GM23338 (cell line): ENCODE measurements around the gene TCERG1L. TPM values are rescaled to one million over a fixed set of nuclear protein-coding genes. Genes with fewer than 3 reads are reported as not detected.

Experiments used
- ATAC-seq: fragments of 200-7000 bp; cut with Tn5 transposase; 3 replicates; pipeline ENCODE4 v1.9.1; 2020
- DNase-seq: peaks from one replicate; pipeline ENCODE4 v3.0.0-alpha.2; 2015; ENCODE audit warnings: low spot score
- H2AFZ ChIP-seq: fragments of 200-600 bp; sonication (generic); 2 replicates; pipeline ENCODE4 v1.8.0; 2016; ENCODE audit warnings: antibody characterized with exemption, mild to moderate bottlenecking, moderate library complexity
- H3F3A ChIP-seq: fragments of 200-600 bp; sonication (generic); replicated peaks from 2 replicates; pipeline ENCODE4 v1.8.0; 2017; ENCODE audit warnings: antibody characterized with exemption, mixed run types, low read depth
- H3K27ac ChIP-seq: fragments of 200-600 bp; sonication (generic); 2 replicates; pipeline ENCODE4 v1.6.1; 2016; ENCODE audit warnings: low read depth
- H3K27me3 ChIP-seq: fragments of 200-600 bp; sonication (generic); 2 replicates; pipeline ENCODE4 v1.8.0; 2016; ENCODE audit warnings: mild to moderate bottlenecking, mixed run types, moderate library complexity; ENCODE audit not compliant: insufficient read depth
- H3K36me3 ChIP-seq: fragments of 200-600 bp; sonication (generic); 2 replicates; pipeline ENCODE4 v1.8.0; 2016; ENCODE audit warnings: mild to moderate bottlenecking; ENCODE audit not compliant: insufficient read depth
- H3K4me1 ChIP-seq: fragments of 200-600 bp; sonication (generic); 2 replicates; pipeline ENCODE4 v1.8.0; 2016; ENCODE audit warnings: mild to moderate bottlenecking, moderate library complexity; ENCODE audit not compliant: insufficient read depth
- H3K4me2 ChIP-seq: fragments of 200-600 bp; sonication (generic); 2 replicates; pipeline ENCODE4 v1.7.1; 2017; ENCODE audit warnings: mixed run types
- H3K4me3 ChIP-seq: fragments of 200-600 bp; sonication (generic); 2 replicates; pipeline ENCODE4 v1.6.1; 2016; ENCODE audit warnings: mixed run types
- H3K79me2 ChIP-seq: fragments of 200-600 bp; sonication (generic); replicated peaks from 2 replicates; pipeline ENCODE4 v1.8.0; 2017; ENCODE audit warnings: mild to moderate bottlenecking; ENCODE audit not compliant: insufficient read depth
- H3K9me2 ChIP-seq: fragments of 200-600 bp; sonication (generic); 2 replicates; pipeline ENCODE4 v1.8.0; 2017; ENCODE audit not compliant: insufficient read depth
- H4K20me1 ChIP-seq: fragments of 200-600 bp; sonication (generic); replicated peaks from 2 replicates; pipeline ENCODE4 v1.8.0; 2017; ENCODE audit warnings: mild to moderate bottlenecking; ENCODE audit not compliant: insufficient read depth
- H3K27ac Mint-ChIP-seq: 2 replicates; pipeline ENCODE4 v1.8.0; 2020; ENCODE audit warnings: inconsistent platforms, mild to moderate bottlenecking, moderate library complexity, mixed read lengths
- H3K27me3 Mint-ChIP-seq: 3 replicates; pipeline ENCODE4 v1.8.0; 2022; ENCODE audit warnings: low read depth, mild to moderate bottlenecking, moderate library complexity, mixed read lengths, inconsistent platforms; ENCODE audit not compliant: insufficient read depth, poor library complexity
- H3K36me3 Mint-ChIP-seq: 3 replicates; pipeline ENCODE4 v1.8.0; 2021; ENCODE audit warnings: low read depth, mild to moderate bottlenecking, inconsistent platforms, moderate library complexity, mixed read lengths
- H3K4me1 Mint-ChIP-seq: 3 replicates; pipeline ENCODE4 v1.8.0; 2020; ENCODE audit warnings: mild to moderate bottlenecking, inconsistent platforms, mixed read lengths
- H3K4me3 Mint-ChIP-seq: 3 replicates; pipeline ENCODE4 v1.8.0; 2021; ENCODE audit warnings: moderate library complexity, mild to moderate bottlenecking, inconsistent platforms, mixed read lengths
- H3K9me3 Mint-ChIP-seq: 3 replicates; pipeline ENCODE4 v1.8.0; 2020; ENCODE audit warnings: moderate library complexity, mild to moderate bottlenecking, inconsistent platforms, mixed read lengths
- CREB1 ChIP-seq: fragments of 250-450 bp; sonication (Bioruptor Pico); IDR thresholded peaks from 2 replicates; pipeline ENCODE4 v1.5.0; 2020; ENCODE audit warnings: low read depth, mild to moderate bottlenecking, moderate library complexity
- CTCF ChIP-seq, 2 experiments: fragments of 200-600 bp in 1 of 2; sonication (generic) in 1 of 2; conservative IDR thresholded peaks; 2 replicates each; pipeline versions ENCODE4 v1.5.1 to v1.6.1; 2016 to 2017; ENCODE audit warnings: antibody characterized with exemption in 2 of 2, low read depth in 2 of 2, mild to moderate bottlenecking in 2 of 2, moderate library complexity in 1 of 2
- EZH2 ChIP-seq: fragments of 200-600 bp; sonication (generic); IDR thresholded peaks from one replicate; pipeline ENCODE4 v1.8.0; 2017; ENCODE audit warnings: antibody characterized with exemption, mild to moderate bottlenecking, low read depth; ENCODE audit not compliant: unreplicated experiment
- EZH2phosphoT487 ChIP-seq: fragments of 200-600 bp; sonication (generic); IDR thresholded peaks from one replicate; pipeline ENCODE4 v1.8.1; 2018; ENCODE audit warnings: antibody characterized with exemption; ENCODE audit not compliant: unreplicated experiment
- JUNB ChIP-seq: IDR thresholded peaks from one replicate; pipeline ENCODE4 v1.6.1; 2016; ENCODE audit warnings: antibody characterized with exemption; ENCODE audit not compliant: unreplicated experiment
- NANOG ChIP-seq: IDR thresholded peaks from 2 replicates; pipeline ENCODE4 v1.6.1; 2016; ENCODE audit warnings: antibody characterized with exemption, borderline replicate concordance
- POLR2AphosphoS5 ChIP-seq: IDR thresholded peaks from 2 replicates; pipeline ENCODE4 v1.6.1; 2016; ENCODE audit warnings: antibody characterized with exemption, low read depth
- ZNF114 ChIP-seq: fragments of 250-450 bp; sonication (Bioruptor Pico); IDR thresholded peaks from 2 replicates; pipeline ENCODE4 v1.5.0; 2020; ENCODE audit warnings: mild to moderate bottlenecking, moderate library complexity
- ZNF331 ChIP-seq: fragments of 250-450 bp; sonication (Bioruptor Pico); IDR thresholded peaks from 2 replicates; pipeline ENCODE4 v1.5.0; 2020; ENCODE audit warnings: low read depth, mild to moderate bottlenecking, moderate library complexity
- polyA plus RNA-seq: library from polyadenylated mRNA; unstranded; fragments of >200 nt; fragmentation: Nextera tagmentation; extraction: Ambion mirVana; gene quantifications from 2 replicates; pipeline ENCODE4 v1.2.1, GENCODE V29; 2016
- total RNA-seq: library from RNA; depleted of rRNA; stranded (reverse); fragments of >200 nt; shearing (Covaris generic); gene quantifications from 2 replicates; pipeline ENCODE4 v1.2.3, GENCODE V29; 2014
- TF ChIP-seq, protein P1 (sequence below): IDR thresholded peaks from 2 replicates; pipeline ENCODE4 v1.6.1; 2016; ENCODE audit warnings: antibody characterized with exemption
- TF ChIP-seq, protein P2 (sequence below): IDR thresholded peaks from one replicate; pipeline ENCODE4 v1.6.1; 2018; ENCODE audit warnings: antibody characterized with exemption; ENCODE audit not compliant: unreplicated experiment
- TF ChIP-seq, protein P3 (sequence below): fragments of 250-450 bp; sonication (Bioruptor Pico); IDR thresholded peaks from 2 replicates; pipeline ENCODE4 v1.5.0; 2020; ENCODE audit warnings: mild to moderate bottlenecking, moderate library complexity

TCERG1L gene
- total and polyA plus RNA-seq, 2 experiments from 2014 or later: 3.9 to 5.5 TPM

DNA sequence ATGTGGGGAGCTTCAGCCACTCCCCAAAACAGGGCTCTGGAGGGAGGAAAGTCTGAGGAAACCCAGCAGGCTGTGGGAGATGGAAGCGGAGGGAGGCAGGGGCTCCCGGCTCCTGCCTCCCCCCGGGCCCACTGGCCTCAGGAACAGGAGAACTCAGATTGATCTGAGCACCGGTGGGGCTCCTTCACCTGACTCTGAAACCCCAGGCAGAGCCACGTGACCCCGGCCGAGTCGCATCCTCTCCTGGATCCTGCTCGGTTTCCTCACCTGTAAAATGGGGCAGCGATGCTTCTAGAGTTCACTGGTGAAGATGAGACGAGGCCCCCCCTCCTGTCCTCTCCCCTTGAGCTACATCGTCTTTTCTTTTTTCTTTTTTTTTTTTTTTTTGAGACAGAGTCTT is 33.6 kb downstream of the TCERG1L start:
- no peak overlapping the region for H3K4me2 ChIP-seq
- no peaks in the 10 kb centered on the region for H3K79me2 ChIP-seq
- H2AFZ ChIP-seq: no peak overlapping the region
- DNase-seq (no peak), ATAC-seq (no peak)
- Mint-ChIP-seq H3K4me3 (no peak overlapping the region), H3K27me3 (peaks cover 3% of the 10 kb centered on the region), H3K27ac (no peak overlapping the region), H3K36me3 (peaks cover 28% of the 10 kb centered on the region), H3K9me3 (peaks cover 93% of the 10 kb centered on the region), H3K4me1 (no peaks in the 10 kb centered on the region; the same call in 2 of the 3 replicates)
- no peaks in the 10 kb centered on the region for H3F3A ChIP-seq
- H3K4me3 ChIP-seq: no peak overlapping the region
- no peak overlapping the region for H3K27ac ChIP-seq
- no peaks in the 10 kb centered on the region for H3K9me2 ChIP-seq
- no peaks in the 10 kb centered on the region for H3K27me3 ChIP-seq
- no peaks in the 10 kb centered on the region for H3K36me3 ChIP-seq
- no peaks in the 10 kb centered on the region for H3K4me1 ChIP-seq
- TF ChIP-seq POLR2AphosphoS5 (no peak), ZNF114 (no peak), JUNB (no peak), EZH2phosphoT487 (no peak), CREB1 (CRISPR knock-in tag) (no peak), EZH2 (no peak), NANOG (no peak), ZNF331 (CRISPR knock-in tag) (no peak), CTCF (conservative IDR thresholded peaks at IDR 0.05; ENCODE audit: low read depth in 2 of 2) (no peak)
- TF ChIP-seq, protein P1, sequence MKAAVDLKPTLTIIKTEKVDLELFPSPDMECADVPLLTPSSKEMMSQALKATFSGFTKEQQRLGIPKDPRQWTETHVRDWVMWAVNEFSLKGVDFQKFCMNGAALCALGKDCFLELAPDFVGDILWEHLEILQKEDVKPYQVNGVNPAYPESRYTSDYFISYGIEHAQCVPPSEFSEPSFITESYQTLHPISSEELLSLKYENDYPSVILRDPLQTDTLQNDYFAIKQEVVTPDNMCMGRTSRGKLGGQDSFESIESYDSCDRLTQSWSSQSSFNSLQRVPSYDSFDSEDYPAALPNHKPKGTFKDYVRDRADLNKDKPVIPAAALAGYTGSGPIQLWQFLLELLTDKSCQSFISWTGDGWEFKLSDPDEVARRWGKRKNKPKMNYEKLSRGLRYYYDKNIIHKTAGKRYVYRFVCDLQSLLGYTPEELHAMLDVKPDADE: no peak
- TF ChIP-seq, protein P2, sequence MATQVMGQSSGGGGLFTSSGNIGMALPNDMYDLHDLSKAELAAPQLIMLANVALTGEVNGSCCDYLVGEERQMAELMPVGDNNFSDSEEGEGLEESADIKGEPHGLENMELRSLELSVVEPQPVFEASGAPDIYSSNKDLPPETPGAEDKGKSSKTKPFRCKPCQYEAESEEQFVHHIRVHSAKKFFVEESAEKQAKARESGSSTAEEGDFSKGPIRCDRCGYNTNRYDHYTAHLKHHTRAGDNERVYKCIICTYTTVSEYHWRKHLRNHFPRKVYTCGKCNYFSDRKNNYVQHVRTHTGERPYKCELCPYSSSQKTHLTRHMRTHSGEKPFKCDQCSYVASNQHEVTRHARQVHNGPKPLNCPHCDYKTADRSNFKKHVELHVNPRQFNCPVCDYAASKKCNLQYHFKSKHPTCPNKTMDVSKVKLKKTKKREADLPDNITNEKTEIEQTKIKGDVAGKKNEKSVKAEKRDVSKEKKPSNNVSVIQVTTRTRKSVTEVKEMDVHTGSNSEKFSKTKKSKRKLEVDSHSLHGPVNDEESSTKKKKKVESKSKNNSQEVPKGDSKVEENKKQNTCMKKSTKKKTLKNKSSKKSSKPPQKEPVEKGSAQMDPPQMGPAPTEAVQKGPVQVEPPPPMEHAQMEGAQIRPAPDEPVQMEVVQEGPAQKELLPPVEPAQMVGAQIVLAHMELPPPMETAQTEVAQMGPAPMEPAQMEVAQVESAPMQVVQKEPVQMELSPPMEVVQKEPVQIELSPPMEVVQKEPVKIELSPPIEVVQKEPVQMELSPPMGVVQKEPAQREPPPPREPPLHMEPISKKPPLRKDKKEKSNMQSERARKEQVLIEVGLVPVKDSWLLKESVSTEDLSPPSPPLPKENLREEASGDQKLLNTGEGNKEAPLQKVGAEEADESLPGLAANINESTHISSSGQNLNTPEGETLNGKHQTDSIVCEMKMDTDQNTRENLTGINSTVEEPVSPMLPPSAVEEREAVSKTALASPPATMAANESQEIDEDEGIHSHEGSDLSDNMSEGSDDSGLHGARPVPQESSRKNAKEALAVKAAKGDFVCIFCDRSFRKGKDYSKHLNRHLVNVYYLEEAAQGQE: no peak
- TF ChIP-seq, protein P3, sequence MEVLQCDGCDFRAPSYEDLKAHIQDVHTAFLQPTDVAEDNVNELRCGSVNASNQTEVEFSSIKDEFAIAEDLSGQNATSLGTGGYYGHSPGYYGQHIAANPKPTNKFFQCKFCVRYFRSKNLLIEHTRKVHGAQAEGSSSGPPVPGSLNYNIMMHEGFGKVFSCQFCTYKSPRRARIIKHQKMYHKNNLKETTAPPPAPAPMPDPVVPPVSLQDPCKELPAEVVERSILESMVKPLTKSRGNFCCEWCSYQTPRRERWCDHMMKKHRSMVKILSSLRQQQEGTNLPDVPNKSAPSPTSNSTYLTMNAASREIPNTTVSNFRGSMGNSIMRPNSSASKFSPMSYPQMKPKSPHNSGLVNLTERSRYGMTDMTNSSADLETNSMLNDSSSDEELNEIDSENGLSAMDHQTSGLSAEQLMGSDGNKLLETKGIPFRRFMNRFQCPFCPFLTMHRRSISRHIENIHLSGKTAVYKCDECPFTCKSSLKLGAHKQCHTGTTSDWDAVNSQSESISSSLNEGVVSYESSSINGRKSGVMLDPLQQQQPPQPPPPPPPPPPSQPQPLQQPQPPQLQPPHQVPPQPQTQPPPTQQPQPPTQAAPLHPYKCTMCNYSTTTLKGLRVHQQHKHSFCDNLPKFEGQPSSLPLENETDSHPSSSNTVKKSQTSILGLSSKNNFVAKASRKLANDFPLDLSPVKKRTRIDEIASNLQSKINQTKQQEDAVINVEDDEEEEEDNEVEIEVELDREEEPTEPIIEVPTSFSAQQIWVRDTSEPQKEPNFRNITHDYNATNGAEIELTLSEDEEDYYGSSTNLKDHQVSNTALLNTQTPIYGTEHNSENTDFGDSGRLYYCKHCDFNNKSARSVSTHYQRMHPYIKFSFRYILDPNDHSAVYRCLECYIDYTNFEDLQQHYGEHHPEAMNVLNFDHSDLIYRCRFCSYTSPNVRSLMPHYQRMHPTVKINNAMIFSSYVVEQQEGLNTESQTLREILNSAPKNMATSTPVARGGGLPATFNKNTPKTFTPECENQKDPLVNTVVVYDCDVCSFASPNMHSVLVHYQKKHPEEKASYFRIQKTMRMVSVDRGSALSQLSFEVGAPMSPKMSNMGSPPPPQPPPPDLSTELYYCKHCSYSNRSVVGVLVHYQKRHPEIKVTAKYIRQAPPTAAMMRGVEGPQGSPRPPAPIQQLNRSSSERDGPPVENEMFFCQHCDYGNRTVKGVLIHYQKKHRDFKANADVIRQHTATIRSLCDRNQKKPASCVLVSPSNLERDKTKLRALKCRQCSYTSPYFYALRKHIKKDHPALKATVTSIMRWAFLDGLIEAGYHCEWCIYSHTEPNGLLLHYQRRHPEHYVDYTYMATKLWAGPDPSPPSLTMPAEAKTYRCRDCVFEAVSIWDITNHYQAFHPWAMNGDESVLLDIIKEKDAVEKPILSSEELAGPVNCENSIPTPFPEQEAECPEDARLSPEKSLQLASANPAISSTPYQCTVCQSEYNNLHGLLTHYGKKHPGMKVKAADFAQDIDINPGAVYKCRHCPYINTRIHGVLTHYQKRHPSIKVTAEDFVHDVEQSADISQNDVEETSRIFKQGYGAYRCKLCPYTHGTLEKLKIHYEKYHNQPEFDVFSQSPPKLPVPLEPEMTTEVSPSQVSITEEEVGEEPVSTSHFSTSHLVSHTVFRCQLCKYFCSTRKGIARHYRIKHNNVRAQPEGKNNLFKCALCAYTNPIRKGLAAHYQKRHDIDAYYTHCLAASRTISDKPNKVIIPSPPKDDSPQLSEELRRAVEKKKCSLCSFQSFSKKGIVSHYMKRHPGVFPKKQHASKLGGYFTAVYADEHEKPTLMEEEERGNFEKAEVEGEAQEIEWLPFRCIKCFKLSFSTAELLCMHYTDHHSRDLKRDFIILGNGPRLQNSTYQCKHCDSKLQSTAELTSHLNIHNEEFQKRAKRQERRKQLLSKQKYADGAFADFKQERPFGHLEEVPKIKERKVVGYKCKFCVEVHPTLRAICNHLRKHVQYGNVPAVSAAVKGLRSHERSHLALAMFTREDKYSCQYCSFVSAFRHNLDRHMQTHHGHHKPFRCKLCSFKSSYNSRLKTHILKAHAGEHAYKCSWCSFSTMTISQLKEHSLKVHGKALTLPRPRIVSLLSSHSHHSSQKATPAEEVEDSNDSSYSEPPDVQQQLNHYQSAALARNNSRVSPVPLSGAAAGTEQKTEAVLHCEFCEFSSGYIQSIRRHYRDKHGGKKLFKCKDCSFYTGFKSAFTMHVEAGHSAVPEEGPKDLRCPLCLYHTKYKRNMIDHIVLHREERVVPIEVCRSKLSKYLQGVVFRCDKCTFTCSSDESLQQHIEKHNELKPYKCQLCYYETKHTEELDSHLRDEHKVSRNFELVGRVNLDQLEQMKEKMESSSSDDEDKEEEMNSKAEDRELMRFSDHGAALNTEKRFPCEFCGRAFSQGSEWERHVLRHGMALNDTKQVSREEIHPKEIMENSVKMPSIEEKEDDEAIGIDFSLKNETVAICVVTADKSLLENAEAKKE (CRISPR knock-in tag): no peak
- H4K20me1 ChIP-seq: no peaks in the 10 kb centered on the region
